Hematopoietic multipotent progenitor cell treated with erythropoietin and hydrocortisone succinate and interleukin-3 and kit ligand, for 6 days (in vitro differentiated cells): Measurements from ENCODE around the gene DDOST.

Experiments used
- DNase-seq: peaks from one replicate; pipeline ENCODE4 v3.0.0-alpha.2; 2015

The DDOST gene

DNA sequence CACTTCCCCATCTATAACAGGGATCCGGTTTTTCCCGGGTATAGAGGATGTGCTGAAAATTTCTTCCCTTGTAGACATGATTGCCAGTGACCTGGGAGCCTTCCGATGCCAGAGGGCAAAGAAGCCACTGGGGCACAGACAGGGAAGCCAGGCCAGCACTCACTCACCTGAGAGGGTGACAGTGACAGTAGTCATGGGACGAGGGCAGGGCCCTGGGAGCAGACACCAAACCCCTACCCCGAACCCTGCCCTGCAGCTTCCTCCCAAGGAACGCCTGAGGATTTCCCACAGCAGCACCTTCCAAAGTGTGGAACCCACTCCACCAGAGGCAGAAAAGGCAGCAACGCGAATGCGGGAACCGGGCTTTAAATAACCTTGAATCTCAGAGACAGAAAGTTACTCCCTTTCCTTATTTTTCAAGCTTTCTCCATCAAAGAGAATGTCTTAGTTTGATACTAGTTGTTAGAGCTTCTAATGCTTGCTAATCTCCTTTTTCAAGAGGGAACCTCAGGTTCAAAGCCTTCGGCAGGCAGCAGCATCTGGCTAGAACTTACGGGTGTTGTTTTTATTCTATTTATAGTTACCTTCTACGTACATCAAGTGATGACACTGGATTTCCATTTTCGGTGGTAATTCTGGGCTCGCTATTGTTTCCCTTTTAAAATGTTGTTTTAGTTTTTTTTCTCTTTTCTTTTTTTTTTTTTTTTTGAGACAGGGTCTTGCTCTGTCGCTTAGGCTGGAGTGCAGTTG lies 2.8 kb downstream of the DDOST start:
- DNase-seq = no peak

DNA sequence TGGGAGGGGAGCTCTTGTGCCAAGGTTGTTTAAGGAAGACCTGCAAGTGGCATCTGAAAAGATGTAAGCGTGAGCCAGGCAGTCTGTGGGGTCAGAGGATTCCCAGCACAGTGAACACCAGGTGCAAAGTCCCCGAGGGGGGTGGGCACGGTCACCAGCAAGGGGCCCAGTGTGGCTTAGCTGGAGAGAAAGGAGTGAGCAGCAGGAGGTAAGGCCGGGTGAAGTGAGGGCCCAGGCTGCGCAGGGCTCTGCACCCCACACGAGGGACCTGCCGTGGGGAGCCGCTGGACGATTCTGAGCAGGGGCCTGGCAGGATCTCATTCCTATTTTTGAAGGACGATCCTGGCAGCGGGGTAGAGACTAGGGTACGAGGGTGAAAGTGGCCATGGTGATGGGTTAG lies 4.1 kb downstream of the DDOST start:
- DNase-seq = no peak

DNA sequence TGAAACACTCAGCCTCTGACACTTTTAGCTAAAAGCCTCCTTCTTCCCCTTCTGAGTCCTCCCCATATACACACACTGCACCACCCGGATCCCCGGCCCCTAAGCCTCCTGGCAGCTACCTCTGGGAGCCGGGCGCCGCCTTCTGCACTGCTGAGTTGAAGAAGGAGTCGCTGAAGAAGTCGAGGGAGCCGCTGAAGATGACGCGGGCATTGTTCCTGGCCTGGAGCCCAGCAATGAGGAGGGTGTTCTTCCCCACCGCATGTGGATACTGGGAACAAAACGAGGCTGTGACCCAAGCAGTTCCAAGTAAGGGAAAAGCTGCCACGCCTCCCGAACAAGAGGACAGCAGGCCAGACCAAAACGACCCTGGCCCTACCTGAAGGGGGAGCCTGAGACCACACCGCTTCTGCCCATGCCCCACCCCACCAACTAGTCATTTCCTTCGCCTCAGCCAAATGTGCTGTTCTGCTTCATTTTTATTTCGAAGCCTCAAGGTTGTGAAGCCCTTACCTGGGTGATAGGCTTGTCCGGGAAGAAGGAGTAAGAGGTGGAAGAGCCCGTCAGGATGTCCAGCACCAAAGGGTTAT lies 7.0 kb downstream of the DDOST start:
- DNase-seq = no peak

DNA sequence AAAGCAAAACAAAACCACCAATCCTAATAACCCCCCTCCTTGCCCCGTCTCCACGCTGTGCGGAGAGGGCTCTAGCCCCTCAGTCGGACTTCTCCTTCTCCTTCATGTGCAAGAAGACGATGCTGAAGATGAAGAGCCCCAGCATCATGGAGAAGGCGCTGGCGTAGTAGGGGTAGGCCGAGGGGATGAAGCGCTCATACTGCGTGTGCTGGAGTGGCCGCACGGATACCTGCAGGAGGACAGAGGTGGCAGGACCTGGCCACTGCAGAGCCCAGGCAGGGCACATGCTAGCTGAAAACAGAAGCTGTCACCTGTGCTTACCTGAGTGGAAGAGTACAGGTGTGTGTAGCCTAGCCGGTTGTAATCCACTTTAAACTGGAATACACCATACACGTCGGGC lies 8.9 kb downstream of the DDOST start:
- DNase-seq = no peak

DNA sequence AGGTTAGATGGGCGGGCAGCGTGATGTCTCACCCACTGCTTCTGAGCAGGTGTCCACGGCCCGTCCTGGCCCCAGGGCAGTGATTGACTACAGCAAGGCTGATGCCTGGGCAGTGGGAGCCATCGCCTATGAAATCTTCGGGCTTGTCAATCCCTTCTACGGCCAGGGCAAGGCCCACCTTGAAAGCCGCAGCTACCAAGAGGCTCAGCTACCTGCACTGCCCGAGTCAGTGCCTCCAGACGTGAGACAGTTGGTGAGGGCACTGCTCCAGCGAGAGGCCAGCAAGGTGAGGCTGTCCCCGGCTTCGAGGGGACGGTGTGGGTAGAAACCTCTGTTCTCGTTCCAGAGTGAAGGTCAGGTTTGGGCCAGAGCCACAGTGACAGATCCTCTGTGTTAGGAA lies 12.2 kb downstream of the DDOST start:
- DNase-seq = no peak

DNA sequence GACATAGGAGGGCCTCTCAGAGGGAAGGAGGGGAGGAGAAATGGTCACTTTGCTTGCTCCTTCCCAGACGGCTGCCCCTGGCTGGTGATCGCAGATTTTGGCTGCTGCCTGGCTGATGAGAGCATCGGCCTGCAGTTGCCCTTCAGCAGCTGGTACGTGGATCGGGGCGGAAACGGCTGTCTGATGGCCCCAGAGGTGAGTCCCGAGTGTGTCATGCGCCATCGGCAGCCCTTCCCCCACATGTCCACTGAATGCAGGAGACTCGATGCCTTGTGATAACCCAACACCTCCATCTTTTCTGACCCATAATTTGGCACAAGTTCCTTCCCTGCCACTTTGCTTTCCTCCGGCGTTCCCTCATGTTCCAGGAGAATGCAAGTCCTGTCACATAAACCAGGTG lies 12.7 kb downstream of the DDOST start:
- DNase-seq = no peak

DNA sequence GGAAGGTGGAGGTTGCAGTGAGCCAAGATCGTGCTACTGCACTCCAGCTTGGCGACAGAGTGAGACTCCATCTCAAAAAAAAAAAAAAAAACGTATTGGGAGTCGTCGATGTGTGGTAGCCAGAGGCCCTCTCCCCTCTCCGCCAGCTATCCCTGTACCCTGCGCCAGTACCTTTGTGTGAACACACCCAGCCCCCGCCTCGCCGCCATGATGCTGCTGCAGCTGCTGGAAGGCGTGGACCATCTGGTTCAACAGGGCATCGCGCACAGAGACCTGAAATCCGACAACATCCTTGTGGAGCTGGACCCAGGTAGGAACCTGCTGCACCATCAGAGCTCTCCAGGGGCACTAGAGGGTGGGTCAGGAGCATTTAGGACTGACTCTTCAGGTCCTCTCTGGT lies 15.8 kb downstream of the DDOST start:
- DNase-seq = no peak

DNA sequence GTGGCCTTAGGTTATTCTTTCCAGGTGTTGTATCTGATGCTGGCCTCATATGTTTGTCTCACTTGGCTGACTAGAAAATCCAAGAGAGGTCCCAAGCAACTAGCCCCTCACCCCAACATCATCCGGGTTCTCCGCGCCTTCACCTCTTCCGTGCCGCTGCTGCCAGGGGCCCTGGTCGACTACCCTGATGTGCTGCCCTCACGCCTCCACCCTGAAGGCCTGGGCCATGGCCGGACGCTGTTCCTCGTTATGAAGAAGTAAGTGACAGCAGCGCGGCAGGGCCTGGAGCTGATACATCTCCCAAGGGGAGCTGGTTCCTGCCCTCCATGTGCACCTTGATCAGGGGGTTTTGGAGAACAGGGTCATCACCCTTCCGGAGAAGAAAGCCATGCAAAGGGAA lies 16.8 kb downstream of the DDOST start:
- no peak for DNase-seq

DNA sequence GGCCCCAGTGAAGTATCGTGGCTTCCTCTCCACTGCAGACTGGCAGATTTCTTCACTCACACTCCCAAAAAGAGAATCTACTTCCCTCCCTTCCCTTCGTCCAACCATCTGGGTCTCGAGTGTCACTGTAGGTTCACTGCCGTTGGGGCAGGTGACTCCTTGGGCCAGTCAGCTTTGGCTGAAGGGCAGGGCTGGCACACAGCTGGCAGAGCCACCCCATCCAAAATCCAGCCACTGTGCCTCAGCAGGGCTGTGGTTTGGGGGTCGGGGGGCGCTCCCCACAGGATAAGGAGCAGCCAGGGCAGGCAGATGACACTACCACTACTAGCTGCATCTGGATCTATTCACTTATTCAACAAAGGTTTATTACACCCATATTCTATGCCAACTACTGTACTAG lies 18.1 kb downstream of the DDOST start:
- DNase-seq = no peak

DNA sequence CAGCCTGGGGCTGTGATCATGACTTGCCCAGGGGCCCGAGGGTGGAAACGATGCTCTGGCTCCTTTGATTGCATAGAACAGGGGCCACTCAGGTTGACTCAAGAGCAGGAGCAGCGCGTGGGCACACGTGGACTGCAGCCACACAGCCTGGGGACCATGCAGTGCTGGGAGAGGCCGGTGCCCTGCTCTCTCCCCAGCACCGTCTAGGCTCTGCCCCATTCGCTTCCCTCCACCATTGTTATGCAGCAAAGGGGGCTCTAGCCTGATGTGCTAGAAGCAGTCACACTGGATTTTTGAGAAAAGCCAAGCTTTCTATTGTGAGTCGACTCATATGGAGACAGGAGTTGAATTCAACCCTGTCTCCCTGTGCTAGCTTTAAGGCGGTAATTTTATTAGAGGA lies 19.2 kb downstream of the DDOST start:
- DNase-seq = no peak

DNA sequence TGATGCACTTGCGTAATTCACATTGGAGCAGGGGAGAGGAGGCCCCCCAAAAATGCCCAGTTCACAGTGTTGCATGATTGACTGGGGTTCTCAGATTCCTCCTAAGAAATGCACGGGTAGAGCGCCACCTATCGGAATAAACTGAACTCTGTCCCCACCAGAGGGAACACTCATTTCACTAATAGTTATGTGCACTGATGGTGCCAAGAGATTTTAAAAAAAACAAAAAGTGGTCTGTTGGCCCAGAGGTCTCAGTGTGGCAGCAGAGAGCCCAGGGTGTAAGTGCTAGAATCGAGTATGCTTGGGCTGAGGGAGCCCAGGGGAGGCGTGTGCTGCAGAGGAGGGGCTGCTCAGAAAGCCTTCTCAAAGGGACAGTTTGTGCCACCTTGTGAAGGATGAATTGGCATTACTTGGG lies 21.0 kb downstream of the DDOST start:
- peak; percentile 83 for DNase-seq

DNA sequence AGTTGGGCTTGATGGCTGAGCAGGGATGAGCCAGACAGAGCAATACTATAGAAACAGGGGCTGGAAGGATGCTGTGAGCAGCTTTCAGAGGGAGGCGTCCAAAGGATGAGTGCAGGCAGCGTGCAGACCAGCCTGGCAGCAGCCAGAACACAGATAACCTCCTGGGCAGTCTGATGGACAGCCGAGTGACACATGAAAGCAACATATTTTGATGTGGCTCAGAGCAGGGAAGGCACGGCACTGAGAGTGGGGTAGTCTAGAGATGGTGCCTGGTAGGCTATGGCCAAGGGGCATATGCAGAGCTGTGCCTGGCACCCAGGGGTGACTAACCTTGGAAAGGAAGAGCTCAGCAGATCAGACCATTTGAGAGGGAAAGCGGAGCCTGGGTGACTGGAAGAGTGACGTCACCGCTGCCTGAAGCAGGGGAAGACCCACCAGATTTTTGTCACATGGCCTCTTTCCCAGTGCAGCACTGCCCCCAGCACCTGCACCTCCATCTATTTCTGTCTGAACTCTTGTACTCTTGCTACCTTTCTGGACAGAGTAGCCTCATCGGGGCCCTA lies 24.3 kb downstream of the DDOST start:
- DNase-seq = no peak

DNA sequence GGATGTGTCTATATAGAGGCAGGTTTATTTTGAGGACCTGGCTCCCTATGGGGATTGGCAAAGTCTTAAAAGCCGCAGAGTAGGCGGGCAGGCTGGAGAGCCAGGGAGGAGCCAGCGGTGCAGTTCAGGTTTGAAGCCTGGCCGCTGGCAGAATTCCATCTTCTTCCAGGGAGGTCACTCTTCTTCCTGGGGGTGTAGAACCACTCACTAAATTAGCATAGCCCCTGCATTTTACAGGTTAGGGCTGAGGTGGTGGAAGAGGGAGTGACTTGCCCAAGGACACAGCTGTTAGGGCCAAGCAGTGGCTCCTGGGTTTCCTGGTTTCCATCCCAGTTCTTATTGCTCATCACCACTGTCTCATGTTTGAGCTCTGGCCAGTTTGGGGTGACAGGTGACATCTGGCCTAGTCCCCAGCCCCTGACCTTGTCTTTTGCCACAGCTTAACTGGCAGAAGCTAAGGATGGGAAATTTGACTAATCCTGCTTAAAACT lies 26.5 kb downstream of the DDOST start:
- peak; percentile 80 for DNase-seq

DNA sequence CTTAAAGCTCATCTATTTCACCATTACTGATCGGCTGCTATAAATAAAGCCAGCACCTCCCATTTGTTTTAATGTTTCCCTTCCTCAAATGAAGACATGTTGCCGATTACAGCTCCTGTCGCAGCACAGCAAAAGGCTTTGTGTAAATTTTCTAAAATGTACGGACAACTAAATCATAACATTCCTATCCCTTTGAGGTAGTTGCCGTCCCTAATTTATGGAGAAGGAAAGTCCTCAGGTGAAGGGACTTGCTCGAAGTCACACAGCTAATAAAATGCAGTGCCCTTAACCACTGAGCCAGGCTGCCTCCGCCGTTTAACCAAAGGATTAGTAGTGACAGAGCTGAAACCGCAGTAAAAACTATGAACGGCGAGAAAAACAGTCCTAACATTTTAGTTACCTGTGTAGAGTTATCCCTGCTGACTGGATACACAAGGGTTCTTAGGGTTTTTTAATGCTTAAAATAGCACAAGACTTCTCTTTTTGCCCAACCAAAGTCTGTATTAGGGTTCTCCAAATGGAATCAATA lies 27.0 kb downstream of the DDOST start:
- DNase-seq = peak; percentile 41

DNA sequence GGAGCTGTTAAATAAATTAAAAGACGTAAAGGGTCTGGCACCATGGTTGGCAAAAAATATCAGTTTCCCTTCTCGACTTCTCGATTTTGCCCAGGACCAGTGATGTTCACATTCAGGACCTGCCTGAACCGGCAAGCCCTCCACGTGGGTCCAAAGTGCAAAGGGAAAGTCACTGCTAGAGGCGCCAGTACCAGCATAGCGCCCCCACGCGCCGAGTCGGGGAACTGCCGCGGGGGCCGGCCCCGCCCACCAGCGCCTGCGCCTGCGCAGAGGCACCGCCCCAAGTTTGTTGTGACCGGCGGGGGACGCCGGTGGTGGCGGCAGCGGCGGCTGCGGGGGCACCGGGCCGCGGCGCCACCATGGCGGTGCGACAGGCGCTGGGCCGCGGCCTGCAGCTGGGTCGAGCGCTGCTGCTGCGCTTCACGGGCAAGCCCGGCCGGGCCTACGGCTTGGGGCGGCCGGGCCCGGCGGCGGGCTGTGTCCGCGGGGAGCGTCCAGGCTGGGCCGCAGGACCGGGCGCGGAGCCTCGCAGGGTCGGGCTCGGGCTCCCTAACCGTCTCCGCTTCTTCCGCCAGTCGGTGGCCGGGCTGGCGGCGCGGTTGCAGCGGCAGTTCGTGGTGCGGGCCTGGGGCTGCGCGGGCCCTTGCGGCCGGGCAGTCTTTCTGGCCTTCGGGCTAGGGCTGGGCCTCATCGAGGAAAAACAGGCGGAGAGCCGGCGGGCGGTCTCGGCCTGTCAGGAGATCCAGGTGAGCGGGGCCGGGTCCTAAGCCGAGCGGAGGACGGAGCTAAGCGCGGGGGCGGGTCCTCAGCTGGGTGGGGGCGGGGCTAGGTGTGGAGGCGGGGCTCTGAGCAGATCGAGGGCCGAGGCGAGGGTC lies 27.7 kb downstream of the DDOST start, which contains the start of gene PINK1:
Gene PINK1 (plus strand): TSS at position 269 of the 875 bp plus-strand sequence. CDS start 91 bp downstream, at position 360.
- peak; percentile 83 for DNase-seq

DNA sequence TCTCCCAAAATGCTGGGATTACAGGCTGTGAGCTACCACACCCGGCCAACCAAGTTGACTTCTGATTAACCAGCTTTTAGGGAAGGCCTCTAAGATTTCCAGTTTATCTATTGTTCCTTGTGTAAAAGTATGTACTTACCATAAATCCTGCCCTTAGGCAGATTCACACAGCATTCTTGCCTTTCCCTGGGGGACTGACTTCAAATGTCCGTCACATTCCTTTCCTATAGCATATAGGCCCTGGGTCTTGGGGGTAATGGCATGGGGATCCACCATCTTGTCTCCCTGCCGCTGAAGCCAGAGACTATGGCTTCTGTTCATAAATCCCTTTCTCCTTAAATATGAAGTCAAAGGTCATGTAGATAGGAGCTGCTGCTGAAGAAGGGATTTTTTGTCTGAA lies 28.8 kb downstream of the DDOST start:
- DNase-seq = no peak

DNA sequence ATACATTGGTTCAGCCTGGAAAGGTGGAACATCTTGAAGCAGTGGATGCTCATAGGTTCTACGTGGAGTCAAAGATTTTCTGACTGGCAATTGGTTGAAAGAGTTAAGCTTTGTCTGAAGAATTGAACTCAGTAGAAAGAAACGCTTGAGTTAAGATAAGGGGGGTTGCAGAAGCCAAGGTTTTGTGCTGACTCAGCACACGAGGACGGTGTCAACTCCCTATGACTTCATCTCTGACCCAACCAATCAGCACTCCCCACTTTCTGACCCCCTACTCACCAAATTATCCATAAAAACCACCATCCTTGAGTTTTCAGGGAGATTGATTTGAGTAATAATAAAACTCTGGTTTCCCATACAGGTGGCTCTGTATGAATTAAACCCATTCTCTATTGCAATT lies 30.4 kb downstream of the DDOST start:
- DNase-seq = no peak

DNA sequence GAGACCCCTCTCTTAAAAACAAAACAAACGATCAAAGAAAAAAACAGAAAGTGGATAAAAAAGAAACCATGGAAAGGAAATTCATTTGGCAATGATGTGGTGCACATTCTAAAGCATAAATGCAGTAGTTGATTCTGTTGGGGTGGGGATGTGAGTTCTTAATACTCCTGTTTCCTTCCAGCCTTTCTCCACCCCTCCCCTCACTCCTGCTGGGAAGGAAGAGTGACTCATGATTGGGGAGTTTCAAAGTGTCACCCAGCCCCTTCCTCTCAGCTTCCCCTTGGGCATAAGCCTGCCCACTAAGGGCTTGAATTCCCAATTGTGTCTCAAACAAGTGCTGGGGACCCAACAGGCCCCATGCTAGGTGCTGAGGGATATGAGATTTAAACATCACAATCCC lies 34.6 kb downstream of the DDOST start:
- DNase-seq = no peak

DNA sequence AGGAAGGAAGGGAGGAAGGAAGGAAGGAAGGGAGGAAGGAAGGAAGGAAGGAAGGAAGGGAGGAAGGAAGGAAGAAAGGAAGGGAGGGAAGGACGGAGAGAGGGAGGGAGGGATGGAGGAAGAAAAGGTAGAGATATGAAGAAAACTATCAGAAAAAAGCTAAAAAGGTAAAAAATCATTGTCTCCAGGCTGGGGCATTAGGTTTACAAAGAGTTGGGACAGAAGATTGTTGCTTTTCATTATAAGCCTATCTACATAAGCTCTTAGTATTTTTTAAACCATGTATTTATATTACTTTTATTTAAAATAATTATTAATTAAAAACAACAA lies 35.1 kb downstream of the DDOST start:
- DNase-seq = no peak

DNA sequence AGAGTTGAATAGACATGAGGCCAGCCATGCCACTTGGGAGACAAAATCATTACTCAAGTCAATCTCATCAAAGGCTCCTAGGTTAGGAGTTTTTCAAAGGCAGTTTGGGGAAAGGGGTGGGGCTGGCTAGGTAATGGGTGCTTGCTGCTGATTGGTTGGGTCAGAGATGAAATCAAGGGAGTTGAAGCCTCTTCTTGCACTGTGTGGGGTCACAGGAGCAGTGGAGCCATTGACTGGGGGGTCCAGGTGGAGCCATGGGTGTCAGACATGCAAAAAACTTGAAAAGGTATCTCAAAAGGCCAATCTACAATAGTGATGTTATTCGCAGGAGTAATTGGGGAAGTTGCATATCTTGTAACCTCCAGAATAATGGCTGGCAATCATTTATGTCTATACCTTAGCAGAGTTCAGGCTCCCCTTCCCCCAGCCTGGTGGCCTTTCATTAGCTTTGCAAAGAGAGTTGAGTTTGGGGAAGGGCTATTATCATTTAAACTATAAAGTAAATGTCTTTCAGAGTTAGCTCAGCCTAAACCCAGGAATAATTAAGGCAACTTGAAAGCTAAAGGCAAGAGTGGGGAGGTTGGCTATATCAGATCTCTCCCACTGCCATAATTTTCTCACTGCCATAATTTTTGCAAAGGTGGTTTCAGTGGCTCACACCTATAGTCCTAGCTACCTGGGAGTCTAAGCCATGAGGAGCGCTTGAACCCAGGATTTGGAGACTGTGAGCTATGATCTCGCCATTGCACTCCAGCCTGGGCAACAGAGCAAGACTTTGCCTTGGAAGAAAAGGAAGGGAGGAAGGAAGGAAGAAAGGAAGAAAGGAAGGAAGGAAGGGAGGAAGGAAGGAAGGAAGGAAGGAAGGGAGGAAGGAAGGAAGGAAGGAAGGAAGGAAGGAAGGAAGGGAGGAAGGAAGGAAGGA lies 35.7 kb downstream of the DDOST start:
- no peak for DNase-seq

DNA sequence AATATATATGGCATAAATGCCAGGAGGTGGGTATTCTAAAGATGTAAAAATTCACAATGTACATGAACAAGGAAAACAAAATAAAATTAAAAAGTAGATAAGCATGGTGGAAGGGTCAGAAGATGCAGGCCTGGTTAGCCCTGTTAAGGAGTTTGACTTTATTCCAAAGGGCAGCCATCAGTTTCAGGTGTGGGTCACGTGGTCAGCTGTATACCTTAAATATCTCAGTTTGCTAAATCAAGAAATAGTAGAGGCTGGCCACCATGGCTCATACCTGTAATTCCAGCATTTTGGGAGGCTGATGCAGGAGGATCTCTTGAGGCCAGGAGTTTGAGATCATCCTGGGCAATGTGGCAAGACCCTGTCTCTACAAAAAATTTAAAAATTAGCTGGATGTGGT lies 36.5 kb downstream of the DDOST start:
- DNase-seq = no peak

DNA sequence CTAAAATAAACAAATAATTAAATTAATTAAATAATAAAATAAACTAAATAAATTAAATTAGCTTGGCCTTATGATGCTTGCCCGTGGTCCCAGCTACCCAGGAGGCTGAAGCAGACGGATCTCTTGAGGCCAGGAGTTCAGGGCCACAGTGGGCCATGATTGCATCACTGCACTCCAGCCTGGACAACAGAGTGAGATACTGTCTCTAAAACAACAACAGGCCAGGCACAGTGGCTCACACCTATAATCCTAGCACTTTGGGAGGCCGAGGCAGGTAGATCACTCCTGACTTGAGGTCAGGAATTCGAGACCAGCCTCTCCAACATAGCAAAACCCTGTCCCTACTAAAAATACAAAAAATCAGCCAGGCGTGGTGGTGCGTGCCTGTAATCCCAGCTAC lies 40.2 kb downstream of the DDOST start:
- no peak for DNase-seq
